Uterus (tissue), 4 donors: Measurements from ENCODE around the gene MRPL51. TPM values are rescaled to one million over a fixed set of nuclear protein-coding genes. Genes with fewer than 3 reads are reported as not detected.
"Not testable (repeated sequence)": the region's sequence is repeated elsewhere in the genome, so short reads cannot be mapped to it uniquely, and the experiment has no call there.

Experiments used
- DNase-seq, 2 donors: peaks; one replicate each; pipeline ENCODE4 v3.0.0-alpha.2; 2019 to 2020
- H3K27ac ChIP-seq, 2 donors: fragments of 200-600 bp; sonication (generic); 1 replicate in 1 of 2; 2 replicates in 1 of 2; pipeline ENCODE4 v1.5.1; 2016 to 2018
- H3K27me3 ChIP-seq, 2 donors: fragments of 200-600 bp; sonication (generic); one replicate each; pipeline ENCODE4 v1.5.1; 2018 to 2019; ENCODE audit warnings: control low read depth in 1 of 2
- H3K36me3 ChIP-seq, 2 donors: fragments of 200-600 bp; sonication (generic); one replicate each; pipeline ENCODE4 v1.5.1; 2019; ENCODE audit warnings: control low read depth in 1 of 2
- H3K4me1 ChIP-seq, 2 donors: fragments of 200-600 bp; sonication (generic); one replicate each; pipeline ENCODE4 v1.5.1; 2018 to 2019; ENCODE audit warnings: control low read depth in 1 of 2
- H3K4me3 ChIP-seq, 2 donors: fragments of 200-600 bp; sonication (generic); 1 replicate in 1 of 2; 2 replicates in 1 of 2; pipeline ENCODE4 v1.5.1; 2018 to 2019; ENCODE audit warnings: mild to moderate bottlenecking in 1 of 2
- H3K9me3 ChIP-seq, 2 donors: fragments of 200-600 bp; sonication (generic); one replicate each; pipeline ENCODE4 v1.5.1; 2019; ENCODE audit warnings: control low read depth in 1 of 2
- CTCF ChIP-seq, 4 experiments: fragments of 200-600 bp in 2 of 4; fragments of 450-650 bp in 2 of 4; sonication (generic) in 2 of 4; IDR thresholded peaks; one replicate each; pipeline ENCODE4 v1.5.1; 2016 to 2019; ENCODE audit warnings: antibody characterized with exemption in 4 of 4, mild to moderate bottlenecking in 2 of 4, moderate library complexity in 1 of 4
- POLR2A ChIP-seq, 2 donors: fragments of 450-650 bp; IDR thresholded peaks; one replicate each; pipeline ENCODE4 v1.6.1; 2016; ENCODE audit warnings: antibody characterized with exemption in 2 of 2, mild to moderate bottlenecking in 1 of 2, moderate library complexity in 1 of 2
- intact Hi-C: fragments of 100-400 bp; cut with DNase I; formaldehyde crosslinking; loops from one replicate; pipeline ENCODE4 v1.15.1; 2023; ENCODE audit warnings: low total_unique reads
- total RNA-seq, 4 donors: library from RNA; depleted of rRNA in 3 of 4; stranded (reverse); fragments of >200 nt in 3 of 4; gene quantifications; one replicate each; pipeline versions ENCODE4 v1.1.0 to v1.2.4, GENCODE V29; 2014 to 2023
- donor health status: DM: yes; HTN: yes; CAD: no.

Gene MRPL51
- total RNA-seq, 4 donors from 2014 or later = 14.1 to 83.7 (median 36.4) TPM

GRCh38 chr12:6539707-6540134 is 46.7 kb upstream of the MRPL51 start:
- Histone ChIP-seq H3K27ac (peak overlapping the region; percentile 81 to 84), H3K36me3 (no peaks in the 10 kb centered on the region), H3K4me3 (no peak overlapping the region), H3K9me3 (no peaks in the 10 kb centered on the region), H3K27me3 (no peaks in the 10 kb centered on the region), H3K4me1 (peaks cover 3 to 23% of the 10 kb centered on the region in 2 donors)
- DNase-seq = no peak
- intact Hi-C loops = loop anchor here (5.0 to 10.0 kb wide), 2 partner anchors 117 to 205 kb away; no protein-coding TSS in a partner anchor
- TF ChIP-seq POLR2A (IDR thresholded peaks at IDR 0.05) = no peak
- TF ChIP-seq CTCF (IDR thresholded peaks at IDR 0.05) = no peak

- Histone ChIP-seq H3K9me3 (no peaks in the 10 kb centered on the region), H3K4me1 (peaks cover 3 to 23% of the 10 kb centered on the region in 2 donors), H3K4me3 (no peak overlapping the region), H3K27me3 (no peaks in the 10 kb centered on the region), H3K36me3 (no peaks in the 10 kb centered on the region), H3K27ac (no peak overlapping the region)
- DNase-seq = no peak
- intact Hi-C loops = loop anchor here (5.0 to 10.0 kb wide), 2 partner anchors 117 to 204 kb away; no protein-coding TSS in a partner anchor
- no peak for TF ChIP-seq POLR2A (IDR thresholded peaks at IDR 0.05)
- no peak for TF ChIP-seq CTCF (IDR thresholded peaks at IDR 0.05)
Observed at GRCh38 chr12:6539314-6539682, 46.2 kb upstream of the MRPL51 start.

GRCh38 chr12:6538420-6539313 is 45.6 kb upstream of the MRPL51 start:
- no peaks in the 10 kb centered on the region for H3K27me3 ChIP-seq
- H3K36me3 ChIP-seq = no peaks in the 10 kb centered on the region
- H3K4me1 ChIP-seq = peaks cover 3 to 23% of the 10 kb centered on the region in 2 donors
- H3K27ac ChIP-seq = peak overlapping the region; percentile 65 to 72
- DNase-seq = no peak
- no peak overlapping the region for H3K4me3 ChIP-seq
- no peak for TF ChIP-seq POLR2A (IDR thresholded peaks at IDR 0.05)
- TF ChIP-seq CTCF (IDR thresholded peaks at IDR 0.05) = no peak
- no peaks in the 10 kb centered on the region for H3K9me3 ChIP-seq
- intact Hi-C loops = loop anchor here (5.0 to 10.0 kb wide), 2 partner anchors 116 to 204 kb away; no protein-coding TSS in a partner anchor

GRCh38 chr12:6537580-6538419 is 44.7 kb upstream of the MRPL51 start:
- intact Hi-C loops = loop anchor here (5.0 to 10.0 kb wide), 2 partner anchors 115 to 203 kb away; no protein-coding TSS in a partner anchor
- peak; percentile 75 to 95 (median 78) for TF ChIP-seq CTCF (IDR thresholded peaks at IDR 0.05)
- Histone ChIP-seq H3K4me1 (peaks cover 3 to 28% of the 10 kb centered on the region in 2 donors), H3K27ac (peak overlapping the region; percentile 65 to 72)
- DNase-seq = peak; percentile 76 to 85
- not testable (repeated sequence) for H3K27me3 ChIP-seq, H3K9me3 ChIP-seq, H3K4me3 ChIP-seq, H3K36me3 ChIP-seq
